ENCODE measurements around the gene ODAD2. TPM values are rescaled to one million over a fixed set of nuclear protein-coding genes. Genes with fewer than 3 reads are reported as not detected.

ODAD2 gene
- total RNA-seq, 1 donor = 0.72 TPM

DNA sequence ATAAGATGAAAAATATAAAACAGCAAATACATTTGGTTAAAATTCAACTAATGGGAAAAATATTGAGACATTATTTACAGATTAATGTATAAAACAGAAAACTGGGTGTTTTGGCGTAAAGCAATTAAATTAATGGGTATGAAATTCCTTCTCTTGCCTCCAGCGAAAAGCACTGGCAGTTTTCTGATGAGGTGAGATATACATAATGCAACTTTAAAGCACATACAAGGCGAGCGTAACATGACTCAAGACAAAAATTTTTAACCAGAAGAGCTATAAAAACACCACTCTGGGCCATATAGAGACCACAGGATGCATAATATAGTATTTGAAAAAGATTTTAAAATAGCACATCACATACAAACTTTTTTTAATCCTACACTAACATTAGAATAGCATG, 120.6 kb downstream of the ODAD2 start:
- no peak overlapping the region for H3K4me2 ChIP-seq (ENCODE audit: insufficient read depth, low read length)
- TF ChIP-seq, protein P1, sequence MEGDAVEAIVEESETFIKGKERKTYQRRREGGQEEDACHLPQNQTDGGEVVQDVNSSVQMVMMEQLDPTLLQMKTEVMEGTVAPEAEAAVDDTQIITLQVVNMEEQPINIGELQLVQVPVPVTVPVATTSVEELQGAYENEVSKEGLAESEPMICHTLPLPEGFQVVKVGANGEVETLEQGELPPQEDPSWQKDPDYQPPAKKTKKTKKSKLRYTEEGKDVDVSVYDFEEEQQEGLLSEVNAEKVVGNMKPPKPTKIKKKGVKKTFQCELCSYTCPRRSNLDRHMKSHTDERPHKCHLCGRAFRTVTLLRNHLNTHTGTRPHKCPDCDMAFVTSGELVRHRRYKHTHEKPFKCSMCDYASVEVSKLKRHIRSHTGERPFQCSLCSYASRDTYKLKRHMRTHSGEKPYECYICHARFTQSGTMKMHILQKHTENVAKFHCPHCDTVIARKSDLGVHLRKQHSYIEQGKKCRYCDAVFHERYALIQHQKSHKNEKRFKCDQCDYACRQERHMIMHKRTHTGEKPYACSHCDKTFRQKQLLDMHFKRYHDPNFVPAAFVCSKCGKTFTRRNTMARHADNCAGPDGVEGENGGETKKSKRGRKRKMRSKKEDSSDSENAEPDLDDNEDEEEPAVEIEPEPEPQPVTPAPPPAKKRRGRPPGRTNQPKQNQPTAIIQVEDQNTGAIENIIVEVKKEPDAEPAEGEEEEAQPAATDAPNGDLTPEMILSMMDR (IDR thresholded peaks at IDR 0.05; ENCODE audit: extremely low read depth, low read depth, low read length) = no peak
- no peaks in the 10 kb centered on the region for H3K79me2 ChIP-seq (ENCODE audit: insufficient read depth, low read length)
- no peaks in the 10 kb centered on the region for H3K36me3 ChIP-seq (ENCODE audit: insufficient read depth, low read length)
- H3K9me3 ChIP-seq (ENCODE audit: low read depth, low read length) = no peaks in the 10 kb centered on the region
- H3K27me3 ChIP-seq (ENCODE audit: insufficient read depth, low read length) = no peaks in the 10 kb centered on the region
- H3K4me1 ChIP-seq (ENCODE audit: insufficient read depth, low read length) = no peaks in the 10 kb centered on the region
- no peaks in the 10 kb centered on the region for H4K20me1 ChIP-seq (ENCODE audit: insufficient read depth, low read length)
- DNase-seq (ENCODE audit: insufficient read length, low spot score, missing footprints) = no peak
- H2AFZ ChIP-seq (ENCODE audit: low read length) = no peak overlapping the region
- H3K27ac ChIP-seq (ENCODE audit: low read depth, low read length) = no peak overlapping the region
- H3K4me3 ChIP-seq (ENCODE audit: insufficient read depth, low read length) = no peak overlapping the region

DNA sequence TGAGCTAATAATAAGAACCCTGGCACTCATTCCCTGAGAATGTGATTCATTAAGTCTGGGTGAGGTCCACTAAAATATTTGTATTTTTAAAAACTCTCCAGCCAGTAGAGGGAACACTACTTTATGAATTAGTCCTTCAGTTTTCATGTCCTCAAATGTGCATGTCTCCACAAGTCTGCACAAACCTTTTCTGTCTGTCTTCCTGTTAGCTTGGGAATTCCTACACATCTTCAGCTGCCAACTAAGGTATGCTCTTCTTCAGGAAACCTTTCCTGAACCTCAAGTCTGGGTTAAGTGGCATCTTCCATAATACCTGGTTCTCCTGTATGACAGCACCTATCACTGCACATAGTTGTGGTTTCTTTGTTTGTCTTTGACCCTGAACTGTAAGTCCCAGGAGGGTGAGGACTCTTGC, 133.7 kb downstream of the ODAD2 start:
- Histone ChIP-seq H3K4me2 (ENCODE audit: insufficient read depth, low read length) (no peak overlapping the region), H3K27me3 (ENCODE audit: insufficient read depth, low read length) (peaks cover 5% of the 10 kb centered on the region), H3K79me2 (ENCODE audit: insufficient read depth, low read length) (no peaks in the 10 kb centered on the region), H3K36me3 (ENCODE audit: insufficient read depth, low read length) (no peaks in the 10 kb centered on the region), H3K4me1 (ENCODE audit: insufficient read depth, low read length) (no peaks in the 10 kb centered on the region), H4K20me1 (ENCODE audit: insufficient read depth, low read length) (no peaks in the 10 kb centered on the region), H3K27ac (ENCODE audit: low read depth, low read length) (no peak overlapping the region), H2AFZ (ENCODE audit: low read length) (peak overlapping the region; percentile 23), H3K4me3 (ENCODE audit: insufficient read depth, low read length) (no peak overlapping the region), H3K9me3 (ENCODE audit: low read depth, low read length) (no peaks in the 10 kb centered on the region)
- no peak for DNase-seq (ENCODE audit: insufficient read length, low spot score, missing footprints)
- TF ChIP-seq, protein P1 (IDR thresholded peaks at IDR 0.05; ENCODE audit: extremely low read depth, low read depth, low read length) = peak; percentile 11

DNA sequence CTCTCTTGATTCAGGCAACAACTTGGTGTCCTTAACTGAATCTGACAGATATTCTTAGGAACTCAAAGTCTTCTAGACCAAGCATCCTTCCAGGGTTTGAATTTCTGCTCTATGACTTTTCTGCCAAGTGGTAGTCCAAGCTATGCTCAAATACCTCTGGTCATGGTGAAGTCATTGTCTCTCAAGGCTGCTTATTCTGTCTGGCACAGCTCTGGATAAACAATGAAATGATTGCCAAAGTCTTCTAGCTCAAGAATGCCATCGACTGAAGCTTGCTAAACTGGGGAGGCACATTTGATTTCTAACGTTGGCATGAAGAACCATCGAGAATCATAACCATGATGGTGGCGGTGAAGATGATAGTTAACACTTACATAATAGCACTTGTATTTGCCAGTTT, 137.1 kb downstream of the ODAD2 start:
- no peak overlapping the region for H3K4me2 ChIP-seq (ENCODE audit: insufficient read depth, low read length)
- no peak overlapping the region for H3K27ac ChIP-seq (ENCODE audit: low read depth, low read length)
- no peaks in the 10 kb centered on the region for H3K4me1 ChIP-seq (ENCODE audit: insufficient read depth, low read length)
- no peak for DNase-seq (ENCODE audit: insufficient read length, low spot score, missing footprints)
- H2AFZ ChIP-seq (ENCODE audit: low read length) = no peak overlapping the region
- no peaks in the 10 kb centered on the region for H3K79me2 ChIP-seq (ENCODE audit: insufficient read depth, low read length)
- H3K9me3 ChIP-seq (ENCODE audit: low read depth, low read length) = no peaks in the 10 kb centered on the region
- no peaks in the 10 kb centered on the region for H4K20me1 ChIP-seq (ENCODE audit: insufficient read depth, low read length)
- TF ChIP-seq, protein P1 (IDR thresholded peaks at IDR 0.05; ENCODE audit: extremely low read depth, low read depth, low read length) = no peak
- no peaks in the 10 kb centered on the region for H3K36me3 ChIP-seq (ENCODE audit: insufficient read depth, low read length)
- peaks cover 5% of the 10 kb centered on the region for H3K27me3 ChIP-seq (ENCODE audit: insufficient read depth, low read length)
- H3K4me3 ChIP-seq (ENCODE audit: insufficient read depth, low read length) = no peak overlapping the region

DNA sequence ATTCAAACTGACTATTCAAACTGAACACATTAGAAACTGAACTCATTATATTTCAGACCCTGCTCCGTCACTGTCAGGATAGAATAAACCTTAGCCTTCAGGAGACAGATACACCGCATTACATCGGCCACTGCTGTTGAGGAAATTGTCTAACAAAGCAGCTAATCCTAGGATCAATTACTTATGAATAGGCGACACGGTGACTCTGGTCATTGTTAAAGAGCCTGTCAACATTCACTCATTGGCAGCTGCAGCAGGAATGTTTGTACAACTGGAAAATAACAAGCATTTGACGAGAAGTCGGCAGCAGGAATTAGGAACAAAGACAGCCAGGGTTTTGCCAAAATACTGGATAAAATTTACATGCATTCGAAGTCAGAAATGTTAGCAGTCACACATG, 141.3 kb downstream of the ODAD2 start:
- Histone ChIP-seq H4K20me1 (ENCODE audit: insufficient read depth, low read length) (no peaks in the 10 kb centered on the region), H3K27me3 (ENCODE audit: insufficient read depth, low read length) (no peaks in the 10 kb centered on the region), H3K9me3 (ENCODE audit: low read depth, low read length) (no peaks in the 10 kb centered on the region), H2AFZ (ENCODE audit: low read length) (no peak overlapping the region), H3K27ac (ENCODE audit: low read depth, low read length) (no peak overlapping the region), H3K79me2 (ENCODE audit: insufficient read depth, low read length) (no peaks in the 10 kb centered on the region), H3K4me1 (ENCODE audit: insufficient read depth, low read length) (no peaks in the 10 kb centered on the region), H3K36me3 (ENCODE audit: insufficient read depth, low read length) (no peaks in the 10 kb centered on the region), H3K4me2 (ENCODE audit: insufficient read depth, low read length) (no peak overlapping the region), H3K4me3 (ENCODE audit: insufficient read depth, low read length) (no peak overlapping the region)
- TF ChIP-seq, protein P1 (IDR thresholded peaks at IDR 0.05; ENCODE audit: extremely low read depth, low read depth, low read length) = no peak
- DNase-seq (ENCODE audit: insufficient read length, low spot score, missing footprints) = no peak
